Activated T-helper 2 cell treated with anti-CD3 and anti-CD28 coated beads, Interferon-gamma antibody, Interleukin-2, Interleukin-4, amounts not matched to agents 10 μg/mL and 5 μg/mL and 100 μg/mL, durations not matched to agents 14 hours and 24 hours and 36 hours (primary cell): Measurements from ENCODE around the gene USP32. TPM values are rescaled to one million over a fixed set of nuclear protein-coding genes. Genes with fewer than 3 reads are reported as not detected.
"Not testable (repeated sequence)": the region's sequence is repeated elsewhere in the genome, so short reads cannot be mapped to it uniquely, and the experiment has no call there.

Source experiments
- DNase-seq: peaks from one replicate; pipeline ENCODE4 v3.0.0; 2021; ENCODE audit warnings: low spot score
- H3K27ac Mint-ChIP-seq: one replicate; pipeline ENCODE4 v1.8.0; 2021; ENCODE audit warnings: mixed read lengths
- H3K27me3 Mint-ChIP-seq: one replicate; pipeline ENCODE4 v1.8.0; 2021; ENCODE audit warnings: low read depth, mixed read lengths
- H3K36me3 Mint-ChIP-seq: one replicate; pipeline ENCODE4 v1.8.0; 2021; ENCODE audit warnings: low read depth, mixed read lengths
- H3K4me1 Mint-ChIP-seq: one replicate; pipeline ENCODE4 v1.8.0; 2021; ENCODE audit warnings: low read depth, mixed read lengths
- H3K4me3 Mint-ChIP-seq: one replicate; pipeline ENCODE4 v1.8.0; 2021; ENCODE audit warnings: low read depth, mild to moderate bottlenecking, moderate library complexity, mixed read lengths
- H3K9me3 Mint-ChIP-seq: one replicate; pipeline ENCODE4 v1.8.0; 2021; ENCODE audit warnings: mixed read lengths
- intact Hi-C: fragments of 100-400 bp; cut with micrococcal nuclease; formaldehyde crosslinking; loops from one replicate; pipeline ENCODE4 v1.15.1; 2023
- total RNA-seq: library from RNA; stranded (reverse); gene quantifications from 2 replicates; pipeline ENCODE4 v1.2.3, GENCODE V29; 2022

Gene USP32
- total RNA-seq, 1 donor from 2014 or later, result 31.9 TPM

GRCh38 chr17:60395508-60396065, 3.7 kb upstream of the USP32 start:
- no peak for DNase-seq
- Mint-ChIP-seq H3K9me3 (no peaks in the 10 kb centered on the region), H3K27ac (no peak overlapping the region), H3K4me1 (peaks cover 37% of the 10 kb centered on the region), H3K4me3 (no peak overlapping the region), H3K27me3 (no peaks in the 10 kb centered on the region), H3K36me3 (no peaks in the 10 kb centered on the region)
- intact Hi-C loops, result no loop called here

GRCh38 chr17:60393840-60394723, 2.1 kb upstream of the USP32 start:
- H3K4me1 Mint-ChIP-seq, result peaks cover 45% of the 10 kb centered on the region
- no peak for DNase-seq
- no peak overlapping the region for H3K27ac Mint-ChIP-seq
- intact Hi-C loops, result loop anchor here (2.0 to 5.0 kb wide), 2 partner anchors 283 to 501 kb away; partner anchors contain the start of genes BCAS3, RPS6KB1 and TUBD1
- peak overlapping the region; percentile 15 for H3K4me3 Mint-ChIP-seq
- H3K9me3 Mint-ChIP-seq, result no peaks in the 10 kb centered on the region
- no peaks in the 10 kb centered on the region for H3K27me3 Mint-ChIP-seq
- H3K36me3 Mint-ChIP-seq, result no peaks in the 10 kb centered on the region

- Mint-ChIP-seq H3K36me3 (no peaks in the 10 kb centered on the region), H3K4me1 (peaks cover 49% of the 10 kb centered on the region), H3K9me3 (no peaks in the 10 kb centered on the region), H3K27ac (peak overlapping the region; percentile 97), H3K27me3 (no peaks in the 10 kb centered on the region), H3K4me3 (peak overlapping the region; percentile 93)
- intact Hi-C loops, result loop anchor here (2.0 to 5.0 kb wide), 2 partner anchors 284 to 500 kb away; partner anchors contain the start of genes BCAS3, RPS6KB1 and TUBD1
- peak; percentile 28 for DNase-seq
These were observed 1.1 kb upstream of the USP32 start for GRCh38 chr17:60392845-60393702.

- Mint-ChIP-seq H3K4me1 (peaks cover 53% of the 10 kb centered on the region), H3K4me3 (peak overlapping the region; percentile 93), H3K36me3 (no peaks in the 10 kb centered on the region), H3K9me3 (no peaks in the 10 kb centered on the region), H3K27ac (peak overlapping the region; percentile 97), H3K27me3 (no peaks in the 10 kb centered on the region)
- intact Hi-C loops, result loop anchor here (1.0 to 5.0 kb wide), 3 partner anchors 36 to 499 kb away; partner anchors contain the start of genes BCAS3, RPS6KB1 and TUBD1
- no peak for DNase-seq
These were observed 377 bp downstream of the USP32 start for GRCh38 chr17:60391471-60392041.

- peak overlapping the region; percentile 97 for H3K27ac Mint-ChIP-seq
- intact Hi-C loops, result loop anchor here (1.0 to 5.0 kb wide), 2 partner anchors 36 to 286 kb away; partner anchors contain the start of gene BCAS3
- H3K36me3 Mint-ChIP-seq, result no peaks in the 10 kb centered on the region
- H3K4me1 Mint-ChIP-seq, result peaks cover 55% of the 10 kb centered on the region
- no peaks in the 10 kb centered on the region for H3K27me3 Mint-ChIP-seq
- no peaks in the 10 kb centered on the region for H3K9me3 Mint-ChIP-seq
- DNase-seq, result peak; percentile 10
- peak overlapping the region; percentile 93 for H3K4me3 Mint-ChIP-seq
These were observed 935 bp downstream of the USP32 start for GRCh38 chr17:60390925-60391470.

- H3K27ac Mint-ChIP-seq, result no peak overlapping the region
- H3K9me3 Mint-ChIP-seq, result no peaks in the 10 kb centered on the region
- peak overlapping the region; percentile 93 for H3K4me3 Mint-ChIP-seq
- DNase-seq, result no peak
- intact Hi-C loops, result loop anchor here (5.0 kb wide), 1 partner anchor 287 kb away; the partner anchor contains the start of gene BCAS3
- H3K4me1 Mint-ChIP-seq, result peaks cover 55% of the 10 kb centered on the region
- peaks cover 2% of the 10 kb centered on the region for H3K36me3 Mint-ChIP-seq
- H3K27me3 Mint-ChIP-seq, result no peaks in the 10 kb centered on the region
These were observed 1.7 kb downstream of the USP32 start for GRCh38 chr17:60390186-60390585.

GRCh38 chr17:60388742-60389141, 3.2 kb downstream of the USP32 start:
- peaks cover 5% of the 10 kb centered on the region for H3K36me3 Mint-ChIP-seq
- H3K4me1 Mint-ChIP-seq, result peaks cover 57% of the 10 kb centered on the region
- no peak overlapping the region for H3K27ac Mint-ChIP-seq
- no peaks in the 10 kb centered on the region for H3K27me3 Mint-ChIP-seq
- intact Hi-C loops, result no loop called here
- DNase-seq, result no peak
- H3K4me3 Mint-ChIP-seq, result no peak overlapping the region
- no peaks in the 10 kb centered on the region for H3K9me3 Mint-ChIP-seq

GRCh38 chr17:60387666-60388065, 4.3 kb downstream of the USP32 start:
- Mint-ChIP-seq H3K36me3 (peaks cover 9% of the 10 kb centered on the region), H3K27me3 (no peaks in the 10 kb centered on the region), H3K4me1 (peaks cover 54% of the 10 kb centered on the region), H3K27ac (no peak overlapping the region), H3K9me3 (no peaks in the 10 kb centered on the region), H3K4me3 (no peak overlapping the region)
- no peak for DNase-seq
- intact Hi-C loops, result no loop called here

- Mint-ChIP-seq H3K4me1 (peaks cover 54% of the 10 kb centered on the region), H3K4me3 (no peak overlapping the region), H3K27me3 (no peaks in the 10 kb centered on the region), H3K27ac (no peak overlapping the region), H3K9me3 (no peaks in the 10 kb centered on the region), H3K36me3 (peaks cover 17% of the 10 kb centered on the region)
- intact Hi-C loops, result no loop called here
- no peak for DNase-seq
These were observed 5.5 kb downstream of the USP32 start for GRCh38 chr17:60386147-60387058.

GRCh38 chr17:60384921-60385320, 7.0 kb downstream of the USP32 start:
- DNase-seq, H3K9me3 Mint-ChIP-seq, H3K27me3 Mint-ChIP-seq, intact Hi-C loops, H3K27ac Mint-ChIP-seq, H3K4me3 Mint-ChIP-seq: not testable (repeated sequence)
- H3K36me3 Mint-ChIP-seq, result peaks cover 19% of the 10 kb centered on the region
- H3K4me1 Mint-ChIP-seq, result peaks cover 43% of the 10 kb centered on the region

- H3K4me1 Mint-ChIP-seq, result peaks cover 35% of the 10 kb centered on the region
- peaks cover 22% of the 10 kb centered on the region for H3K36me3 Mint-ChIP-seq
- no peaks in the 10 kb centered on the region for H3K27me3 Mint-ChIP-seq
- no peak overlapping the region for H3K27ac Mint-ChIP-seq
- no peaks in the 10 kb centered on the region for H3K9me3 Mint-ChIP-seq
- no peak for DNase-seq
- intact Hi-C loops, result no loop called here
- H3K4me3 Mint-ChIP-seq, result no peak overlapping the region
These were observed 8.6 kb downstream of the USP32 start for GRCh38 chr17:60383379-60383778.
